ENCODE measurements around the gene STRN3.
A peak's percentile ranks its signal among the peaks of the same experiment; 100 is the strongest.
"Not testable (repeated sequence)": the region's sequence is repeated elsewhere in the genome, so short reads cannot be mapped to it uniquely, and the experiment has no call there.

STRN3 gene

GRCh38 chr14:30903285-30904124 is 122.7 kb downstream of the STRN3 start:
- DNase-seq, result no peak

GRCh38 chr14:30897121-30897520 is 129.1 kb downstream of the STRN3 start:
- DNase-seq, result not testable (repeated sequence)

GRCh38 chr14:30896435-30896834 is 129.7 kb downstream of the STRN3 start:
- no peak for DNase-seq

GRCh38 chr14:30894923-30895515 is 131.2 kb downstream of the STRN3 start:
- no peak for DNase-seq

GRCh38 chr14:30893819-30894218 is 132.4 kb downstream of the STRN3 start:
- no peak for DNase-seq

GRCh38 chr14:30889244-30889594 is 137.0 kb downstream of the STRN3 start:
- DNase-seq, result no peak

- DNase-seq, result no peak
Observed at GRCh38 chr14:30888480-30889243, 137.5 kb downstream of the STRN3 start.

GRCh38 chr14:30885840-30886740 is 140.1 kb downstream of the STRN3 start:
- no peak for DNase-seq

GRCh38 chr14:30884901-30885300 is 141.3 kb downstream of the STRN3 start:
- no peak for DNase-seq

- DNase-seq, result no peak
Observed at GRCh38 chr14:30883508-30884294, 142.5 kb downstream of the STRN3 start.

GRCh38 chr14:30882431-30882830 is 143.7 kb downstream of the STRN3 start:
- DNase-seq, result no peak

- no peak for DNase-seq
Observed at GRCh38 chr14:30876692-30877091, 149.5 kb downstream of the STRN3 start.

- no peak for DNase-seq
Observed at GRCh38 chr14:30875788-30876053, 150.5 kb downstream of the STRN3 start.

- DNase-seq, result no peak
Observed at GRCh38 chr14:30874999-30875787, 151.0 kb downstream of the STRN3 start.

GRCh38 chr14:30874120-30874998 is 151.8 kb downstream of the STRN3 start, which contains the start of gene COCH:
COCH (plus strand) TSS chr14:30874559; CDS start chr14:30874939, 380 bp downstream.
- peak; percentile 8 for DNase-seq

- no peak for DNase-seq
Observed at GRCh38 chr14:30873308-30874119, 152.7 kb downstream of the STRN3 start.

GRCh38 chr14:30872602-30873001 is 153.6 kb downstream of the STRN3 start:
- no peak for DNase-seq

GRCh38 chr14:30869551-30870155 is 156.5 kb downstream of the STRN3 start:
- DNase-seq, result no peak

GRCh38 chr14:30868736-30869135 is 157.4 kb downstream of the STRN3 start:
- DNase-seq, result no peak
